Coronary artery (tissue), 2 donors: Measurements from ENCODE around the gene KRTAP10-11.
A peak's percentile ranks its signal among the peaks of the same experiment; 100 is the strongest.

Experiments
- DNase-seq: peaks from one replicate; pipeline ENCODE4 v3.0.0-alpha.2; 2017; ENCODE audit warnings: low spot score
- H3K27ac ChIP-seq, 2 donors: fragments of 200-600 bp; sonication (generic); one replicate each; pipeline ENCODE4 v1.5.1; 2016 to 2019
- H3K4me3 ChIP-seq: fragments of 200-600 bp; sonication (generic); 2 replicates; pipeline ENCODE4 v1.5.1; 2016; ENCODE audit warnings: mild to moderate bottlenecking, moderate library complexity
- TF ChIP-seq, protein P1 (sequence below): fragments of 200-600 bp; sonication (generic); IDR thresholded peaks from one replicate; pipeline ENCODE4 v1.5.1; 2019; ENCODE audit warnings: antibody characterized with exemption

The KRTAP10-11 gene

DNA sequence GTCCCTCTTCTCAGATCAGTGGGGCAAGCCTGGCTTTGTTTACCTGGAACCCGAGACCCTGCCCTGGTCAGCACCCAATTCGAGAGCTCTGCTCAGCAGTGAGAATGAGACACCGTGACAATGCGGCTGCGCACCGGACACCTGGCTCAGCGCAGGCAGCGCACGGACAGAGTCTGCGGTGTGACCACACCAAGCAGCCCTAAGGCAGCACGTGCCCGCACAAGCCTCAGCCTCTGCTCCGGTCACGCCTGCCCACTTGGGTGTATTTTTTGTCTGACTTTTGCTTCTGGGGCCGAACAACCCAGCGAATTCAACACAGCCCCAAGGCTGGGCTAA lies 29.7 kb upstream of the KRTAP10-11 start:
- TF ChIP-seq, protein P1, sequence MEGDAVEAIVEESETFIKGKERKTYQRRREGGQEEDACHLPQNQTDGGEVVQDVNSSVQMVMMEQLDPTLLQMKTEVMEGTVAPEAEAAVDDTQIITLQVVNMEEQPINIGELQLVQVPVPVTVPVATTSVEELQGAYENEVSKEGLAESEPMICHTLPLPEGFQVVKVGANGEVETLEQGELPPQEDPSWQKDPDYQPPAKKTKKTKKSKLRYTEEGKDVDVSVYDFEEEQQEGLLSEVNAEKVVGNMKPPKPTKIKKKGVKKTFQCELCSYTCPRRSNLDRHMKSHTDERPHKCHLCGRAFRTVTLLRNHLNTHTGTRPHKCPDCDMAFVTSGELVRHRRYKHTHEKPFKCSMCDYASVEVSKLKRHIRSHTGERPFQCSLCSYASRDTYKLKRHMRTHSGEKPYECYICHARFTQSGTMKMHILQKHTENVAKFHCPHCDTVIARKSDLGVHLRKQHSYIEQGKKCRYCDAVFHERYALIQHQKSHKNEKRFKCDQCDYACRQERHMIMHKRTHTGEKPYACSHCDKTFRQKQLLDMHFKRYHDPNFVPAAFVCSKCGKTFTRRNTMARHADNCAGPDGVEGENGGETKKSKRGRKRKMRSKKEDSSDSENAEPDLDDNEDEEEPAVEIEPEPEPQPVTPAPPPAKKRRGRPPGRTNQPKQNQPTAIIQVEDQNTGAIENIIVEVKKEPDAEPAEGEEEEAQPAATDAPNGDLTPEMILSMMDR = no peak
- DNase-seq = peak; percentile 66
- no peak overlapping the region for H3K27ac ChIP-seq
- H3K4me3 ChIP-seq = no peak overlapping the region

DNA sequence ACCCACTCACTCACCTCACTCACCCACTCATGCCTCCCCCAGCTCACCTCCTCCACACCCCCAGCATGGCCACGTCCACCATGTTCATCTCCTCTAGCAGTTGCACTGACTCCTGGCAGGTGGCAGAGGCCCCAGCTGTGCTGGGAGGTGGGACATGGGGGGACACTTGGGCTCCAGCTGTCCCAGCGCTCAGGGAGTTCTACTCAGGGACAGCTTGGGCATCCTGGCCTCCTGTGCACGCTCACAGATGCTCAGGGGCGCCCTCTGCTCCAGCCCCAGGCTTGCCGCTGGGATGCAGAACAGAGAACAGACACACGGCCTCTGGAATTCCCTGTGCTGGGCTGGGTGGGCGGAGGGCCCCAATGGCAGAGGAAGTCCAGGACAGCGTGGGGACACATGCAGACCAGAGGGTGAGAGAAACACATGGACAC lies 29.1 kb upstream of the KRTAP10-11 start:
- TF ChIP-seq, protein P1 = no peak
- H3K27ac ChIP-seq = no peak overlapping the region
- H3K4me3 ChIP-seq = no peak overlapping the region
- DNase-seq = no peak

DNA sequence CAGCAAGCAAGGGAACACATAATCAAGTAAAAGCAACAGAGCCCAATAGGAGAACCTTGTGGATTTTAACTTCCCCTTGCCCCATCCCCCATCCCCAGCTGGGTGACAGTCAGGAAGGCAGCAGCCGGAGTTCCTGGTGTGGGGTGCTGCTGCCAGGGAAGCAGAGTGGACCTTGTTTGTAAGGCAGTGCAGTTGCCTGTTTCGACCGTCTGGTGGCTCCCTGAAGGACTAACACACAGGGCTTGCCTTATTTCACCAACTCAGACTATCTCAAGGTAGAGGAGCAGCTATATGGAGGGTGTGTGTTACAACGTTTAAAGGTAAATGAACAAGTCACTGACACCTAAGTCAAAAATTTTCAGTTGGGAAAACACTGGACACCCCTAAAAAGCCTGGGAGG lies 27.7 kb upstream of the KRTAP10-11 start:
- H3K4me3 ChIP-seq = no peak overlapping the region
- no peak for DNase-seq
- TF ChIP-seq, protein P1 = no peak
- no peak overlapping the region for H3K27ac ChIP-seq

DNA sequence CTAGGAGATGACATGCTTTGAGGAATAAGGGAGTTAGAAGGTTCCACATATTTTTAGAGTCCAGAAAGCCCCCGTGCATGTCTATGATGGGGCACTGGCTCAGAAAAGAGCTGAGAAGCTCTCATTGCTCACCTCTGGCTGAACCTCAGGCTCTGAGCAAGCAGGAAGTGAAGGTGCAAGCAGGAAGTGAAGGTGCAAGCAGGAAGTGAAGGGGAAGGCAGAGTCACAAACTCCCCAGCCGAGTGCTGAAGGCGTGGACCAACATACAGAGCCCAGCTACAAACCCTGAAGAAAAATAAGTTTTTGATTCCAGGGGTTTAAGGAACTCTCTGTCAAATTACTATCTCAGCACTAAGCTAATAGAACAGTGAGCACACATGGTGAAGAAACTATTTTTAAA lies 27.3 kb upstream of the KRTAP10-11 start:
- Histone ChIP-seq H3K4me3 (no peak overlapping the region), H3K27ac (no peak overlapping the region)
- DNase-seq = no peak
- TF ChIP-seq, protein P1 = no peak

DNA sequence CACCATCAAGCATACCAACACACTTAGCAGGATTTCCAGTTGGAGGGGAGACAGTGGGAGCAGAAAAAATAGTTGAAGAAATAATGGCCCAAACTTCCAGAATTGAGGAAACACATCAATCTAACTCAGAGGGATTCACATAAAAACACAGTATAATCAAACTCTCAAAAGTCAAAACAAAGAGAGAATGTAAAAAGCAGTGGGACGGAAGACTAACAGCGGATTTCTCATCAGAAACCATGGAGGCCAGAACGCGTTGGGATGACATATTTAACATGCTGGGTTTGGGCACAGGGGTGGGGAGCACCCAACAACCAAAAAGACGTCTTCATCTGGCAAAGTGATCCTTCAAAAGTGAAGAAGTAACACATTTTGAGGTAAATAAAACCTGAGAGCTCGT lies 26.3 kb upstream of the KRTAP10-11 start:
- no peak for DNase-seq
- Histone ChIP-seq H3K27ac (no peak overlapping the region), H3K4me3 (no peak overlapping the region)
- TF ChIP-seq, protein P1 = no peak

DNA sequence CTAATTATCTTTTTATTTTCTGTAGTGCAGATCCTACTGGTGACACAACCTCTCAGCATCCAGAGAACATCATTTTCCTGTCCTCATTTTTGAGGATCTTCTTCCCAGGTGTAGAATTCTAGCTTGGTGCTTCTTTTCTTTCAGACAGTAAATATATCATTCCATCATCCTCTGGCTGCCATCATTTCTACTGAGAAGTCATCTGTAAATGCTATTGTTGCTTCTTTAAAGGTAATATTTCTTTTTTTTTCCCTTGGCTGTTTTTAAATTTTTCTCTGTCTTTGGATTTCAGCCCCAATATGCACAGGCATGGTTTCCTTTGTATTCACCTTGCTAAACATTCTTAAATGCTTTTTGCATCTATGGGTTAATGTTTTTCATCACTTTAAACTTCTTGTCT lies 22.6 kb upstream of the KRTAP10-11 start:
- TF ChIP-seq, protein P1 = no peak
- no peak for DNase-seq
- Histone ChIP-seq H3K4me3 (no peak overlapping the region), H3K27ac (no peak overlapping the region)

DNA sequence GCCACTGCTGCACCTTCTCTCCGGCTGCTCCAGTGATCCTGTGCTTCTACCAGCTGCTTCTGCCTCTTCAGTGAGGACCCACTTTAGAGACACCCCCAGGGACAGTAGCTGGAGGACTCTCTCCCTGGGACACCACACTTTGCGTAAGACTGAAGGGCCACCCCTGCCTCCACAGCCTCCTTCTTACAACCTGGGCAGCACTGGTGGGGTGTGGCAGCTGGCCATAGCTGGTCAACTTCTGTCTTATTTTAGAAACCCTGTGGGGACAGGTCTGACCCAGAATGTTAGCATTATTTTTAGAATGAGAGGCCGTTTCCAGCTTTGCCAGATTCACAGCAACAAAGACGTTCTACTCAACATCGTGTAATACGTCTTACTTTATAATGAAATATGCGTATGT lies 20.5 kb upstream of the KRTAP10-11 start:
- TF ChIP-seq, protein P1 = no peak
- DNase-seq = peak; percentile 46
- Histone ChIP-seq H3K27ac (no peak overlapping the region), H3K4me3 (no peak overlapping the region)
